H9 (cell line): ENCODE results near the gene PDIA6. TPM values are rescaled to one million over a fixed set of nuclear protein-coding genes. Genes with fewer than 3 reads are reported as not detected.

Source experiments
- DNase-seq: peaks from one replicate; pipeline ENCODE4 v3.0.0-alpha.2; 2017
- H2AFZ ChIP-seq: one replicate; pipeline ENCODE4 v1.6.1; 2013; ENCODE audit warnings: mild to moderate bottlenecking, low read length, control low read depth, moderate library complexity
- H2AK5ac ChIP-seq: 2 replicates; pipeline ENCODE4 v1.6.1; 2013; ENCODE audit warnings: low read length, control low read depth, mixed read lengths; ENCODE audit not compliant: insufficient read length
- H2BK120ac ChIP-seq: one replicate; pipeline ENCODE4 v1.6.1; 2013; ENCODE audit warnings: low read depth, mild to moderate bottlenecking, low read length, control low read depth, inconsistent platforms; ENCODE audit not compliant: poor library complexity, severe bottlenecking
- H2BK12ac ChIP-seq: 2 replicates; pipeline ENCODE4 v1.6.1; 2013; ENCODE audit warnings: low read length, control low read depth, mixed read lengths, low read depth; ENCODE audit not compliant: insufficient read length
- H2BK15ac ChIP-seq: 2 replicates; pipeline ENCODE4 v1.6.1; 2013; ENCODE audit warnings: low read depth, low read length, control low read depth
- H2BK20ac ChIP-seq: one replicate; pipeline ENCODE4 v1.6.1; 2013; ENCODE audit warnings: low read depth, mild to moderate bottlenecking, low read length, control low read depth, inconsistent platforms; ENCODE audit not compliant: poor library complexity, severe bottlenecking
- H2BK5ac ChIP-seq: 2 replicates; pipeline ENCODE4 v1.6.1; 2013; ENCODE audit warnings: low read length, control low read depth, mixed read lengths; ENCODE audit not compliant: insufficient read length
- H3K14ac ChIP-seq: 2 replicates; pipeline ENCODE4 v1.6.1; 2013; ENCODE audit warnings: low read length, control low read depth; ENCODE audit not compliant: insufficient read depth
- H3K18ac ChIP-seq: 2 replicates; pipeline ENCODE4 v1.6.1; 2013; ENCODE audit warnings: low read depth, mild to moderate bottlenecking, mixed read lengths, low read length, control low read depth; ENCODE audit not compliant: insufficient read length
- H3K23ac ChIP-seq: 2 replicates; pipeline ENCODE4 v1.6.1; 2013; ENCODE audit warnings: low read length, control low read depth, mixed read lengths, low read depth; ENCODE audit not compliant: insufficient read length
- H3K23me2 ChIP-seq: 2 replicates; pipeline ENCODE4 v1.6.1; 2013; ENCODE audit warnings: low read depth, mild to moderate bottlenecking, mixed read lengths, low read length, control low read depth; ENCODE audit not compliant: insufficient read length, poor library complexity, severe bottlenecking
- H3K27ac ChIP-seq: 2 replicates; pipeline ENCODE4 v1.5.1; 2013; ENCODE audit warnings: low read length, control low read depth, mixed read lengths, low read depth; ENCODE audit not compliant: insufficient read length
- H3K27me3 ChIP-seq: 2 replicates; pipeline ENCODE4 v1.6.1; 2013; ENCODE audit warnings: low read length, control low read depth, inconsistent platforms; ENCODE audit not compliant: insufficient read depth
- H3K4ac ChIP-seq: 2 replicates; pipeline ENCODE4 v1.6.1; 2013; ENCODE audit warnings: low read depth, mild to moderate bottlenecking, control low read depth, inconsistent platforms, low read length, moderate library complexity
- H3K4me1 ChIP-seq: 2 replicates; pipeline ENCODE4 v1.6.1; 2013; ENCODE audit warnings: low read length, control low read depth, inconsistent platforms; ENCODE audit not compliant: insufficient read depth
- H3K4me2 ChIP-seq: 2 replicates; pipeline ENCODE4 v1.6.1; 2013; ENCODE audit warnings: low read length, control low read depth, mixed read lengths; ENCODE audit not compliant: insufficient read length, insufficient read depth
- H3K56ac ChIP-seq: 2 replicates; pipeline ENCODE4 v1.6.1; 2013; ENCODE audit warnings: low read depth, mild to moderate bottlenecking, mixed read lengths, low read length, control low read depth; ENCODE audit not compliant: insufficient read length
- H3K79me1 ChIP-seq: 2 replicates; pipeline ENCODE4 v1.6.1; 2013; ENCODE audit warnings: low read depth, mild to moderate bottlenecking, moderate library complexity, low read length, control low read depth, inconsistent platforms; ENCODE audit not compliant: insufficient read depth, poor library complexity, severe bottlenecking
- H3K79me2 ChIP-seq: 2 replicates; pipeline ENCODE4 v1.6.1; 2013; ENCODE audit warnings: low read length, control low read depth, inconsistent platforms; ENCODE audit not compliant: insufficient read depth
- H3K9ac ChIP-seq: 2 replicates; pipeline ENCODE4 v1.6.1; 2013; ENCODE audit warnings: low read length, control low read depth, mixed read lengths; ENCODE audit not compliant: insufficient read length; ENCODE audit errors: extremely low read depth
- H3K9me3 ChIP-seq: one replicate; pipeline ENCODE4 v1.6.1; 2013; ENCODE audit warnings: low read depth, low read length, inconsistent platforms; ENCODE audit not compliant: control insufficient read depth
- H3T11ph ChIP-seq: one replicate; pipeline ENCODE4 v1.6.1; 2013; ENCODE audit warnings: mild to moderate bottlenecking, low read length, control low read depth, inconsistent platforms
- H4K20me1 ChIP-seq: one replicate; pipeline ENCODE4 v1.6.1; 2013; ENCODE audit not compliant: control insufficient read depth, insufficient read length, insufficient read depth
- H4K5ac ChIP-seq: 2 replicates; pipeline ENCODE4 v1.6.1; 2013; ENCODE audit warnings: low read depth, mild to moderate bottlenecking, mixed read lengths, low read length, control low read depth; ENCODE audit not compliant: insufficient read length
- H4K8ac ChIP-seq: replicated peaks from 2 replicates; pipeline ENCODE4 v1.6.1; 2013; ENCODE audit warnings: low read length, control low read depth, mixed read lengths, low read depth; ENCODE audit not compliant: insufficient read length
- H4K91ac ChIP-seq: 2 replicates; pipeline ENCODE4 v1.6.1; 2013; ENCODE audit warnings: low read depth, mild to moderate bottlenecking, moderate library complexity, mixed read lengths, low read length, control low read depth; ENCODE audit not compliant: insufficient read length
- H3K27ac Mint-ChIP-seq, 3 experiments: 2 replicates in 2 of 3; 3 replicates in 1 of 3; pipeline ENCODE4 v1.8.0; 2020 to 2021; ENCODE audit warnings: mixed read lengths in 3 of 3, mild to moderate bottlenecking in 1 of 3, moderate library complexity in 1 of 3
- H3K27me3 Mint-ChIP-seq: 2 replicates; pipeline ENCODE4 v1.8.0; 2021; ENCODE audit warnings: low read depth, mild to moderate bottlenecking, moderate library complexity, mixed read lengths
- H3K36me3 Mint-ChIP-seq, 3 experiments: 2 replicates in 2 of 3; 3 replicates in 1 of 3; pipeline ENCODE4 v1.8.0; 2020 to 2021; ENCODE audit warnings: low read depth in 3 of 3, mixed read lengths in 3 of 3; ENCODE audit not compliant: insufficient read depth in 1 of 3
- H3K4me1 Mint-ChIP-seq, 2 experiments: 2 replicates each; pipeline ENCODE4 v1.8.0; 2020; ENCODE audit warnings: mixed read lengths in 2 of 2
- H3K4me3 Mint-ChIP-seq, 2 experiments: 2 replicates in 1 of 2; 3 replicates in 1 of 2; pipeline ENCODE4 v1.8.0; 2020 to 2021; ENCODE audit warnings: mild to moderate bottlenecking in 2 of 2, mixed read lengths in 2 of 2, moderate library complexity in 1 of 2
- H3K9me3 Mint-ChIP-seq, 2 experiments: 2 replicates in 1 of 2; 3 replicates in 1 of 2; pipeline ENCODE4 v1.8.0; 2020; ENCODE audit warnings: mild to moderate bottlenecking in 2 of 2, mixed read lengths in 2 of 2, moderate library complexity in 1 of 2
- WGBS: extraction: QIAGEN DNeasy Blood & Tissue Kit; methylation state at CpG from one replicate; pipeline ENCODE4 v1.1.7; 2013; ENCODE audit warnings: missing lambda C conversion rate, low lambda C conversion rate, mixed read lengths; ENCODE audit not compliant: insufficient read length; ENCODE audit errors: extremely low coverage; 5-methylcytosine and 5-hydroxymethylcytosine counted together
- total RNA-seq: library from RNA; stranded (reverse); gene quantifications from 2 replicates; pipeline ENCODE4 v1.2.1, GENCODE V29; 2021
- TF ChIP-seq, protein P1 (sequence below): fragments of 200-600 bp; sonication (generic); conservative IDR thresholded peaks from 3 replicates; pipeline ENCODE4 v1.8.0; 2021; ENCODE audit warnings: antibody characterized with exemption, mild to moderate bottlenecking

PDIA6 gene
- total RNA-seq, 1 experiment from 2014 or later, result 301 TPM

DNA sequence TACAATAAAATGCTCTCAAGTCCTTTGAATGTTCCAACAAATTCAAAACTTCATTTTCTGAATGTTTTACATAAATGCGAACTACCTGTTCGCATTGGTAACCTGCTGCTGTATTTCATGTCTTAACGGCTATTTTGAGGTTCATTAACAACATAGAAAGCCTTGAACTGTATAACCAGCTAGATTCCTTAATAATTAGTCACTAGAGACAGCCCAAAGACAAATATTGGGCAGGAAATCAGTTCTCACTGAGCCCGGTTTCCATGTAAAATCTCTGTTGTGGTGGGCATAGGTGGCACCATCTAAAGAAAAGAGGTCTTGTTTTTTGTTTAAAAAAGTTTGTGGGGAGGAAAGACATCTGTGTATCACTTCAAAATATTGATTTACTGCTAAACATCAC lies 29.2 kb downstream of the PDIA6 start:
- TF ChIP-seq, protein P1, sequence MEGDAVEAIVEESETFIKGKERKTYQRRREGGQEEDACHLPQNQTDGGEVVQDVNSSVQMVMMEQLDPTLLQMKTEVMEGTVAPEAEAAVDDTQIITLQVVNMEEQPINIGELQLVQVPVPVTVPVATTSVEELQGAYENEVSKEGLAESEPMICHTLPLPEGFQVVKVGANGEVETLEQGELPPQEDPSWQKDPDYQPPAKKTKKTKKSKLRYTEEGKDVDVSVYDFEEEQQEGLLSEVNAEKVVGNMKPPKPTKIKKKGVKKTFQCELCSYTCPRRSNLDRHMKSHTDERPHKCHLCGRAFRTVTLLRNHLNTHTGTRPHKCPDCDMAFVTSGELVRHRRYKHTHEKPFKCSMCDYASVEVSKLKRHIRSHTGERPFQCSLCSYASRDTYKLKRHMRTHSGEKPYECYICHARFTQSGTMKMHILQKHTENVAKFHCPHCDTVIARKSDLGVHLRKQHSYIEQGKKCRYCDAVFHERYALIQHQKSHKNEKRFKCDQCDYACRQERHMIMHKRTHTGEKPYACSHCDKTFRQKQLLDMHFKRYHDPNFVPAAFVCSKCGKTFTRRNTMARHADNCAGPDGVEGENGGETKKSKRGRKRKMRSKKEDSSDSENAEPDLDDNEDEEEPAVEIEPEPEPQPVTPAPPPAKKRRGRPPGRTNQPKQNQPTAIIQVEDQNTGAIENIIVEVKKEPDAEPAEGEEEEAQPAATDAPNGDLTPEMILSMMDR, result no peak
- Histone ChIP-seq H3T11ph (no peak overlapping the region), H3K4me2 (no peak overlapping the region), H3K9ac (no peak overlapping the region), H3K27me3 (no peaks in the 10 kb centered on the region), H4K8ac (no peak overlapping the region), H3K23me2 (no peaks in the 10 kb centered on the region), H3K9me3 (no peaks in the 10 kb centered on the region), H3K4me1 (no peaks in the 10 kb centered on the region), H2BK5ac (no peak overlapping the region), H2BK15ac (no peak overlapping the region), H2BK12ac (no peak overlapping the region), H3K56ac (no peak overlapping the region), H3K79me2 (no peaks in the 10 kb centered on the region), H3K23ac (no peak overlapping the region), H3K18ac (no peak overlapping the region), H2BK120ac (no peak overlapping the region), H2AK5ac (no peak overlapping the region), H2BK20ac (no peak overlapping the region), H4K5ac (no peak overlapping the region), H4K91ac (no peak overlapping the region), H4K20me1 (no peaks in the 10 kb centered on the region), H2AFZ (no peak overlapping the region), H3K79me1 (no peaks in the 10 kb centered on the region), H3K14ac (no peak overlapping the region), H3K4ac (no peak overlapping the region), H3K27ac (no peak overlapping the region)
- WGBS, result no CpG with 5 or more reads among the region's 4 CpGs
- Mint-ChIP-seq H3K4me1 (no peaks in the 10 kb centered on the region), H3K9me3 (no peaks in the 10 kb centered on the region), H3K27me3 (no peaks in the 10 kb centered on the region), H3K36me3 (peaks cover 63 to 86% (median 76%) of the 10 kb centered on the region in 3 experiments), H3K4me3 (no peak overlapping the region), H3K27ac (no peak overlapping the region)
- DNase-seq, result no peak
